Right cardiac atrium (tissue), 5 donors: Measurements from ENCODE around the gene FKBP2. TPM values are rescaled to one million over a fixed set of nuclear protein-coding genes. Genes with fewer than 3 reads are reported as not detected.

Experiments
- ATAC-seq, 2 donors: fragments of 200-7000 bp; cut with Tn5 transposase; one replicate each; pipeline versions ENCODE4 v1.8.0 to v1.9.1; 2020; ENCODE audit warnings: moderate library complexity in 2 of 2, mild to moderate bottlenecking in 1 of 2
- DNase-seq, 3 donors: peaks; one replicate each; pipeline ENCODE4 v3.0.0-alpha.2; 2020
- H3K27ac ChIP-seq: one replicate; pipeline ENCODE4 v1.5.1; 2013; ENCODE audit warnings: mild to moderate bottlenecking, low read length, control low read depth, moderate library complexity
- H3K27me3 ChIP-seq: one replicate; pipeline ENCODE4 v1.6.1; 2013; ENCODE audit not compliant: control insufficient read depth, insufficient read depth
- H3K4me1 ChIP-seq: one replicate; pipeline ENCODE4 v1.6.1; 2013; ENCODE audit warnings: low read length; ENCODE audit not compliant: control insufficient read depth, insufficient read depth
- H3K4me3 ChIP-seq: one replicate; pipeline ENCODE4 v1.5.1; 2013; ENCODE audit warnings: low read length, control low read depth
- H3K9me3 ChIP-seq: one replicate; pipeline ENCODE4 v1.6.1; 2013; ENCODE audit warnings: low read length; ENCODE audit not compliant: control insufficient read depth
- WGBS: extraction: QIAGEN DNeasy Blood & Tissue Kit; methylation state at CpG from one replicate; pipeline ENCODE4 v1.1.7; 2013; 5-methylcytosine and 5-hydroxymethylcytosine counted together
- intact Hi-C, 4 donors: fragments of 100-400 bp; cut with DNase I; formaldehyde crosslinking; loops; one replicate each; pipeline versions ENCODE4 v1.11.0 to v1.14.0; 2022 to 2023
- polyA plus RNA-seq: library from polyadenylated mRNA; stranded (reverse); fragments of 200-250 nt; gene quantifications from one replicate; pipeline ENCODE4 v1.2.3, GENCODE V29; 2013
- total RNA-seq, 4 donors: library from RNA; stranded (reverse); fragmentation: NEBNext Ultra II Directional; extraction: Animal tissue kit (Norgen Biotek cat#: 25700); gene quantifications; one replicate each; pipeline ENCODE4 v1.2.1, GENCODE V29; 2021
- donor health status: healthy with polysubstance abuse.
- donor health status: DM: no; HTN: yes; CAD: no.
- donor health status: DM: no; HTN: no; CAD: no.
- donor health status: DM: no; HTN: yes; CAD: no; lungs with severe emphysema.
- donor health status: DM: yes; HTN: yes; CAD: no.

Gene FKBP2
- total and polyA plus RNA-seq, 5 donors, result 33.5 to 173 (median 66.1) TPM

DNA sequence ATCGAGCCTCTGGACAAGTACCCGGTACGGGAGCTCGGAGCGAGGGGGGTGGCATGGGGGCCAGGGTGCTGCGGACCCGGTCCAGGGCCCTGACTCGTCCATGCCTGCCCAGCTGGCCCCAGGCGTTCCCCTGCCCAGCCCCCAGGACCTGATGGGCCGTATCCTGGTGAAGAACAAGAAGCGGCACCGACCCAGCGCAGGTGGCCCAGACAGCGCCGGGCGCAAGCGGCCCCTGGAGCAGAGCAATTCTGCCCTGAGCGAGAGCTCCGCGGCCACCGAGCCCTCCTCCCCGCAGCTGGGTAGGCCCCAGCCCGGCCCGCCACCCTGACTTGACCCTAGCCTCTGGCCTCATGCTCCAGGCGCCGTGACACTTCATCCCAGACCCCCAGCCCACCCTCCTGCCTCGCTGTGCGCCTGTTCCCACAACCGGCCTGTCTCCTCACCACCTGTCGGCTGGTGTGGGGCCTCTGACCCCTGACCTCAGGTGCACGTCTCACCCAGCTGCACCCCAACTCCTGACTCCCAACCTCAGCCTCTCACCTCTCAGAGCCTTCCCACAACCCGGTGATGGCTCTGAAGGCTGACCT lies 18.1 kb downstream of the FKBP2 start:
- ATAC-seq (no peak), DNase-seq (peak in 1 of 3 donors; percentile 63)
- no peaks in the 10 kb centered on the region for H3K9me3 ChIP-seq
- no peaks in the 10 kb centered on the region for H3K27me3 ChIP-seq
- intact Hi-C loops, result no loop called here
- H3K4me3 ChIP-seq, result no peak overlapping the region
- no peak overlapping the region for H3K27ac ChIP-seq
- 93% methylated on average over 32 of the region's 32 CpGs for WGBS
- no peaks in the 10 kb centered on the region for H3K4me1 ChIP-seq

DNA sequence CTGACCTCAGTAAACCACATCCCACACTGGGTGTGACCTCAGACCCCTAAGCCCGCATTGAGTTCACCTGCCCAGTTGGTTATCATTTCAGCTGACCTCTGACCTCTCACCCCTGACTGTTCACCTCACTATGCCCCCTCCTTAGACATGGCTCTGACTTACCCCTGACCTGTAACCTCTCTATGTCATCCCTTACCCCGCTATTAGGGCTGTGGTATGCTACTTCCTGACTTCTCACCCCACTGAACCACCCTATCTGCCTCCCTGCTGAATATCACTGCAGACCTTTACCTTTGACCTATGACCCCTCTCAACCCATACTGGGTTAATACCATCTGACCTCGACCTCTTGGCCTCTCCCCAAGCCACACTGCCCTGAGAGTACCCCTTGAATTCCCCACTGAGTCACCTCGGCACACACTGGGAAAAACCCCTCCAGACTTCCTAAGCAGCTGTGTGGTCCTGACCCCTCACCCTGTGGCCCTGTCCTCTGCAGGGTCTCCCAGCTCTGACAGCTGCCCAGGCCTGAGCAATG lies 18.7 kb downstream of the FKBP2 start:
- no peaks in the 10 kb centered on the region for H3K9me3 ChIP-seq
- intact Hi-C loops, result no loop called here
- DNase-seq, result no peak
- no peaks in the 10 kb centered on the region for H3K27me3 ChIP-seq
- WGBS, result 86% methylated on average over 4 of the region's 4 CpGs
- no peak for ATAC-seq
- no peak overlapping the region for H3K4me3 ChIP-seq
- H3K4me1 ChIP-seq, result no peaks in the 10 kb centered on the region
- H3K27ac ChIP-seq, result no peak overlapping the region

- intact Hi-C loops, result no loop called here
- DNase-seq, result no peak
Measured at GRCh38 chr11:64260147-64260708, 19.3 kb downstream of the FKBP2 start.

DNA sequence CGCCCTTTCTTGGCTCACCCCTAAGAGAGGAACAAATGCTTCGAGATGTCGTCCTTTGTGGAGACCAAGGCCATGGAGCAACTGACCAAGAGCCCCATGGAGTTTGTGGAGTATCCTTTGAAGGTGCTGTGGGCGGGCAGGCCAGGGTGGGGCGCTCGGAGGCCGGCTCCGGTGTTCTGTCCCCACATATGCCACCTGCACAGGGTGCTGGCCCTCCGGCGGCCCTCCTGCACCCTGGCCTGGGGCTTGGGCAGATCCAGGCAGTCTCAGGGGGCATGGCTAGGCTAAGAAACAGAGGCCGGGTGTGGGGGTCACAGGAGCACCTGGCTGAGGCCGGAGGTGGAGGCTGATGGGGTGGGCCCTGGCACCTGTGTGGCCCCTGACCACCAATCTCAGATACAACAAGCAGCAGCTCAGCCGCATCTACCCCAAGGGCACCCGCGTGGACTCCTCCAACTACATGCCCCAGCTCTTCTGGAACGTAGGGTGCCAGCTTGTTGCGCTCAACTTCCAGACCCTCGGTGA lies 20.7 kb downstream of the FKBP2 start:
- ATAC-seq, result no peak
- Histone ChIP-seq H3K4me3 (no peak overlapping the region), H3K27ac (no peak overlapping the region), H3K9me3 (no peaks in the 10 kb centered on the region), H3K4me1 (no peaks in the 10 kb centered on the region), H3K27me3 (no peaks in the 10 kb centered on the region)
- DNase-seq, result no peak
- intact Hi-C loops, result no loop called here
- WGBS, result 87% methylated on average over 18 of the region's 18 CpGs

More at GRCh38 chr11:64260147-64260708, 19.3 kb downstream of the FKBP2 start:
- H3K4me3 ChIP-seq, result no peak overlapping the region
- H3K9me3 ChIP-seq, result no peaks in the 10 kb centered on the region
- no peaks in the 10 kb centered on the region for H3K27me3 ChIP-seq
- H3K4me1 ChIP-seq, result no peaks in the 10 kb centered on the region
- WGBS, result 98% methylated on average over 6 of the region's 6 CpGs
- ATAC-seq, result no peak
- no peak overlapping the region for H3K27ac ChIP-seq

DNA sequence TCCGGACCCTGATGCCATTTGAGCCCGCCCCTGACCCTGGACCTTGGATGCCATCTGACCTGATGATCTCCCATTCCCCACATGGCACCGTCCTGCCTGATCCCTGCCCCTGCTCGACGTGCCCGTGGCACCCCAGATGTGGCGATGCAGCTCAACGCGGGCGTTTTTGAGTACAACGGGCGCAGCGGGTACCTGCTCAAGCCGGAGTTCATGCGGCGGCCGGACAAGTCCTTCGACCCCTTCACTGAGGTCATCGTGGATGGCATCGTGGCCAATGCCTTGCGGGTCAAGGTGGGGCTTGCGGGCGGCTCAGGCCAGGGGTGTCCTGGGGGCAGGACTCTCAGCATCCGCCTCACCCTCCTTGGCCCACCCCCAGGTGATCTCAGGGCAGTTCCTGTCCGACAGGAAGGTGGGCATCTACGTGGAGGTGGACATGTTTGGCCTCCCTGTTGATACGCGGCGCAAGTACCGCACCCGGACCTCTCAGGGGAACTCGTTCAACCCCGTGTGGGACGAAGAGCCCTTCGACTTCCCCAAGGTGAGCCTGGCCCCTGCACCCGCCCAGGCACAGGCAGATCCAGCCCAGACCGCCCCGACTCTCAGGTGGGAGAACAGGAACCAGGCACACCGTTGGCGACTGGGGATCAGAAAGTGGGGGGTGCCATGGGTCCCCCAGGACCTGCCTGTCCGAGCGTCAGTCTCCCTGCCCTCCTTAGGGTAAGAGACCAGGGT lies 21.5 kb downstream of the FKBP2 start:
- WGBS, result 93% methylated on average over 42 of the region's 42 CpGs
- Histone ChIP-seq H3K4me1 (no peaks in the 10 kb centered on the region), H3K4me3 (no peak overlapping the region), H3K27ac (no peak overlapping the region), H3K9me3 (no peaks in the 10 kb centered on the region), H3K27me3 (no peaks in the 10 kb centered on the region)
- intact Hi-C loops, result no loop called here
- no peak for ATAC-seq
- peak in 2 of 3 donors; percentile 52 to 67 for DNase-seq

DNA sequence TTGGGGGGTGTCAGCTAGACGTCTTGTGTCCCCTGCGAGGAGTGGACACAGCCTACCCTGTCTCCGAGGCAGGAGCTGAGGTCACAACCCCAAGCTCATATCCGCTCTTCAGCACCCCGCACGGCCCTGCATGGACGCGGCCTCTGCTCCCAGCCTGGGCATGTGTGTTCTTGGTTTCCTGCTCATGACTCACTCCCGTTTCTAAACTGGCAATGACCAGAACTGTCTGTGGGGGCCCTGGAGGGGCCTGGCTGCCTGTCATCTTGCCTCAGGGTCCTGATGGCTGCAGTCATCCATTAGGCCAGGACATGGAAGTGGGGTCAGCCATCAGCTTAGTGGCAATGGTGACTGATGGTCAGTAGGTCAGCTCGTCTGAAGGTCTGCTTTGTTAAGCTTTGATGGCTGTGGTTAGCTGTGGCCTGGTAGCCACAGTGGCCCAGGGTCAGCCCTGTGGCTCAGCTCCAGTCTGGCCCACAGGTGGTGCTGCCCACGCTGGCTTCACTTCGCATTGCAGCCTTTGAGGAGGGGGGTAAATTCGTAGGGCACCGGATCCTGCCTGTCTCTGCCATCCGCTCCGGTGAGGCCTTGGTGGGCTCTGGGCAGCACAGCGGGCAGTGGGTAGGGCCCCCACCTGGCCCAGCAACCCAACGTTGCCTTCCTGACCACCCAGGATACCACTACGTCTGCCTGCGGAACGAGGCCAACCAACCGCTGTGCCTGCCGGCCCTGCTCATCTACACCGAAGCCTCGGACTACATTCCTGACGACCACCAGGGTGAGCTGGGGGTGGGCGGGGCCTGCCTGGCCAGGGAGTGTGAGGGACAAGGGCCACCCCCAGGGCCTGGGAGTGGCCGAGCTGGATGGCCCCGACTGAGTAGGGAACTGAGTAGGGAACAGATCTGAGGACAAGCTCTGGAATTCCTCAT lies 22.4 kb downstream of the FKBP2 start:
- DNase-seq, result peak in 2 of 3 donors; percentile 56 to 64
- intact Hi-C loops, result no loop called here
- H3K9me3 ChIP-seq, result no peaks in the 10 kb centered on the region

DNA sequence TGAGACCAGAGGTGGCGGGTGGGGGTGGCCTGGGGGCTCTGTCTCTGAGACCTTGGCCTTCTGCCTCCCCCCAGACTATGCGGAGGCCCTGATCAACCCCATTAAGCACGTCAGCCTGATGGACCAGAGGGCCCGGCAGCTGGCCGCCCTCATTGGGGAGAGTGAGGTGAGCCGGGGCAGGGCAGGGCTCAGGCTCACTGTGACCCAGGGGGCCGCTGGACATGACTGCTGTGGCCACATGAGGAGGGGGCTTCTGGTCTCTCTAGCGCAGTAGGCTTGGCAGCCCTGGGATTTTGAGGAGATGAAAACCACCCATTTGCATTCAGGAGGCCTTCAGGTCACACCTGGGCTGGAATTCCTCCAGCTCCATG lies 23.0 kb downstream of the FKBP2 start:
- DNase-seq (peak in 2 of 3 donors; percentile 40 to 58), ATAC-seq (no peak)
- 91% methylated on average over 8 of the region's 8 CpGs for WGBS
- Histone ChIP-seq H3K4me1 (no peaks in the 10 kb centered on the region), H3K27me3 (no peaks in the 10 kb centered on the region), H3K9me3 (no peaks in the 10 kb centered on the region), H3K4me3 (no peak overlapping the region), H3K27ac (no peak overlapping the region)
- intact Hi-C loops, result no loop called here

More for the DNA sequence above, 22.4 kb downstream of the FKBP2 start:
- ATAC-seq, result no peak
- H3K4me1 ChIP-seq, result no peaks in the 10 kb centered on the region
- H3K27me3 ChIP-seq, result no peaks in the 10 kb centered on the region
- WGBS, result 80% methylated on average over 29 of the region's 29 CpGs
- H3K4me3 ChIP-seq, result no peak overlapping the region
- no peak overlapping the region for H3K27ac ChIP-seq

DNA sequence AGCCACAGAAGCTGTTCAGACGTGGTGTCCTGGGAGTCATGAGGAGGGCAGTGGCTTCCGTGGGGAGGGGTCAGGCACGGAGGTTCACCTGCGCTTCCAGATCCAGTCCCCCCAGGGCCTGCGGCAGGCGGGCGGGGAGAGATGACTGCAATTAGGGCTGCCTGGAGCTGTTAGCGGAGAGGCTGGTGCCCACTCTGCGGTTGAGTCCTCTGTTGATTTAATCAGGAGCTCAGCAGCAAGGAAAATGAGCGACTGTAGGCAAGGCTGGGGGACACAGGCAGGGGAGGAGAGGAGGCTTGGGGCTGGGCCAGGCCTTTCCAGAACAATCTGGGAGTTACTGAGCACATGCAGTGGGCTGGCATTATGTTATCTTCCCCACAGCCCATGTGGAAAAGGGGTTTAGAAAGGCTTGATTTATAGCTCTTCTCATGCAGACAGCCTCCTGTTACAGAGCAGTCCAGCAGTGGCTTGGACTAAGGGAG lies 23.5 kb downstream of the FKBP2 start:
- no peaks in the 10 kb centered on the region for H3K27me3 ChIP-seq
- H3K4me3 ChIP-seq, result no peak overlapping the region
- no peak for ATAC-seq
- no peaks in the 10 kb centered on the region for H3K4me1 ChIP-seq
- intact Hi-C loops, result no loop called here
- DNase-seq, result peak in 2 of 3 donors; percentile 31 to 57
- WGBS, result 87% methylated on average over 10 of the region's 10 CpGs
- no peak overlapping the region for H3K27ac ChIP-seq
- no peaks in the 10 kb centered on the region for H3K9me3 ChIP-seq

- intact Hi-C loops, result no loop called here
Measured at GRCh38 chr11:64265176-64266160, 24.6 kb downstream of the FKBP2 start.

More at GRCh38 chr11:64265176-64266160, 24.6 kb downstream of the FKBP2 start:
- no peak overlapping the region for H3K27ac ChIP-seq
- DNase-seq (peak in 2 of 3 donors; percentile 61), ATAC-seq (no peak)
- no peaks in the 10 kb centered on the region for H3K27me3 ChIP-seq
- no peaks in the 10 kb centered on the region for H3K9me3 ChIP-seq
- 93% methylated on average over 35 of the region's 35 CpGs for whole genome bisulfite sequencing
- no peak overlapping the region for H3K4me3 ChIP-seq
- no peaks in the 10 kb centered on the region for H3K4me1 ChIP-seq
